Right renal cortex interstitium (tissue), 3 donors: ENCODE results near the gene NXT2. TPM values are rescaled to one million over a fixed set of nuclear protein-coding genes. Genes with fewer than 3 reads are reported as not detected.
"Not testable (repeated sequence)": the region's sequence is repeated elsewhere in the genome, so short reads cannot be mapped to it uniquely, and the experiment has no call there.

ENCODE experiments used
- DNase-seq, 3 donors: peaks; one replicate each; pipeline ENCODE4 v3.0.0-alpha.2; 2013; ENCODE audit warnings: low read depth in 3 of 3, low spot score in 2 of 3
- polyA plus RNA-seq, 3 donors: library from polyadenylated mRNA; unstranded; fragments of 120-200 nt; gene quantifications; one replicate each; pipeline ENCODE4 v1.2.1, GENCODE V29; 2013; ENCODE audit not compliant: insufficient read length in 3 of 3

Gene NXT2
- 10 to 100 TPM; 18.3 to 21.4 (median 20.8) TPM for polyA plus RNA-seq

DNA sequence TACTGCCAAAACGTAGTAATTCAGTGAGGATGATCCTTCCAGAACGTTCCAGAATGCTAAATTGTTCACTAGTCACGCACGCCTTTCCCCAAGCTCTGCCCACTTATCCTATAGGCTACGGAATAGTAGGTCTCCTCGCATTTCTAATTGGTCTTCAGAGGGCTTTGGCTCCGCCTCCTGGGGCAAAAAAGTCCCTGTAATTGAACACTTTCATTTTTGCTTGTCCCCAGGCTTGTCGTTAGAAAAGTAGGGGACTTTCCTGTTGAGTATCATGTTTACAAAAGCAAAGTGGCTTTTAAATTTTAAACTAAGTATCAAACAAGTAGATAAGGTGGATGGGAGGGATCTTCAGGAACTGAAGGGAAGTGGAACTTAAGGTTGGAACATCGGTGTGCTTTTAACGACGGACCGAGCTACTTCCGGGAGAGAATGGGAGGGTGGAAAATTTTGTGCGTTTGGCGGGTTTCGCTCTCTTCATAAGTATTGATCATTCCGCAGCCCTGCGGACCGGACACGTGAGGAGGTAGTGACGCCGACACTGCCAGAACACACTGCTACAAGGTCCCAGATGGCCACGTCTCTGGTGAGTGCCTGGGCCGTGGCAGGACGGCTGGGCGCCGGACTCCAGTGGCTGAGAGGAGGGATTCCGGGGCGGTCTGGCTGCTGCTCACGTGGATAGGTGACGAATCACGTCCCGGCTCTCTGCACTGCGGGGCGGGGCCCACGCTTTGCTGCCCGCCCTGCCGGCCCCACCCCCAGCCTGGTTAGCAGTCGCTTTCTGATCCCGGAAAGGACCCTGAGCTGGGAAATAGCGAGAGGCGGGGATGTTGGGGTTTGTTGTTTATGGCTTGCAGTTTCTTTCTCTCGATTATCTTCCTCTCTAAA lies at the start of gene NXT2:
Gene NXT2 (plus strand): TSS at position 406 of the 885 bp plus-strand sequence. CDS start 163 bp downstream, at position 569.
- peak; percentile 76 to 80 (median 78) for DNase-seq

DNA sequence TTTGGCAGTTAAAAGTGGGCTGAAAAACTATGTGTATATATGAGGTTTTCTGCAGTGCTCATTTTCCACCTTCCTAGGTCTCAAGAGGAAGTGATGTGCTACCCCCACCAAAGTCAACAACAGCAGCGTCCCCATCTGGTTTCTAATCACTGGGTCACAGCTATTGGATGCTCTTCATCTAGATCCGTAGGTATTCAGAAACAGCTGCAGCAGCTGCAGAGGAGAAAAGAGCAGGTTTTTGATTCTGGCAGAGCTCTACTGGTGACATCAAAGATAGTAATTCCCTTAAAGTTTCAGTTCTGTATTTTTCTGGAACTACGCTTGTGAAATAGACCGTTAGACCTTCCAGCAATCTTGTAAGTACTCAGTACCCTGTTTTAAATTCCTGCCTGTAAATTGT lies 49.0 kb upstream of the NXT2 start:
- no peak for DNase-seq

DNA sequence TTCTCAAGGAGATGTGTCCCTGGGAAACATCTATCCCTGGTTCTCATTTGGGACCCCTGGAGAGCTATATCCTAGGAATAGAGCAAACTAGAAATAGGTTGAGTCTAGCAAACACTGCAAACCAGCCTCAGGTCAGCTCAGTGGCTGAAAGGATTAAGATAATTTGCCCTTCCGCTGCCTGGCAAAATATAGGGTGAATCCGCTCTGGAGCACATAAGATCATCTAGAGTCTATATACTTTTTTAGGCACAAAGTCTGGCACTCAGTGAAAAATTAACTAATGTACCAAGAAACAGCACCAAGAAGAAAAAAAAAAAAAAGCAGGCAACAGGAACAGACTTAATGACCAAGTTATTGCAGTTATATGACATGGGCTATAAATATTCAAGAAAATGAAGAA lies 47.5 kb upstream of the NXT2 start:
- DNase-seq: no peak

DNA sequence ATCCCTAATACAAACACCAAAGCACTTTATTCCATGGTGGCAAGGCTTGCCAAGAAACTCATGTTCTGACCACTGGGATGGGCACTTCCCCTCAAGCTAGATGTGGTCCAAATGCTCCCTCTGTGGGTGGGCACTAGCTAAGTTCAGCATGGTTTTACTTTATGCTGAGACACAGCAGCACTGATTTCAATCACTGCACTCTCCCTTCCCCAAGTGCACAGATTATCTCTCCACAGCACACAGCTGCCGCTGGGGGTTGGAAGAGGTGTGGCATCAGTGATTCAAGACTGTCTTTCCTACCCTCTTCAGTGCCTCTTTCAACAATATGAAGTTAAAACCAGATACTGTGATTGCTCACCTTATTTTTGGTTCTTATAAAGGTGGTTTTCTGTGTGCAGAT lies 38.2 kb upstream of the NXT2 start:
- DNase-seq: no peak

DNA sequence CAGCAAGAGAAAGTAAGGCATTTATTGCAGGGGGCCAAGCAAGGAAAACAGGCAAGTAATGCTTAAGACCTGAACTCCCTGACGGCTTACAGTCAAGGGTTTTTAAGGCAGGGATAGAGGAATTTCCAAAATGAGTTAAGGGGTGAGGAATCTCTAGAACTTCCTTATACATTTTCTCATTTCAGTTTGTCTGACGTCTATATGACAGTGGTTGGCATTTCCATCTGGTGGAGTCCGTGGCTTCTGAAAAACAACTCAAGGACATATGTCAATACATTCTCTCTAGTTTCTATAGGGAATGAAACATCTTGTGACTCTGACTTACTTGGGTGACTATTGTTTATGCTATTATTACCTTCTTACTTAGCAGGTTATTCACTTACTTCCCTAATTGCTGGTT lies 35.5 kb upstream of the NXT2 start:
- no peak for DNase-seq

DNA sequence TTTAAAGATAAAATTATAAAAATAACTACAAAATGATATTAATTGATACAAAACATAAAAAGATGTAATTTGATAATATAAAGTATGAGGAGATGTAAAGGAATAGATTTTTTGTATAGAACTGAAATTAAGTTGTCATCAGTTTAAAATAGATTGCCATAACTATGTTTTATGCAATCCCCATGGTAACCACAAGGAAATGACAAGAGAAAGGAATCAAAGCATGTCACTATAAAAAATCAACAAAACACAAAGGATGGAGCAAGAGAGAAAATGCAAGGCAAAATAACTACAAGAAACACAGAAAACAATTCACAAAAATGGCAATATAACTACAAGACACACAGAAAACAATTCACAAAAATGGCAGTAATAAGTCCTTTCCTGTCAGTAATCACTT lies 27.7 kb upstream of the NXT2 start:
- DNase-seq: no peak

DNA sequence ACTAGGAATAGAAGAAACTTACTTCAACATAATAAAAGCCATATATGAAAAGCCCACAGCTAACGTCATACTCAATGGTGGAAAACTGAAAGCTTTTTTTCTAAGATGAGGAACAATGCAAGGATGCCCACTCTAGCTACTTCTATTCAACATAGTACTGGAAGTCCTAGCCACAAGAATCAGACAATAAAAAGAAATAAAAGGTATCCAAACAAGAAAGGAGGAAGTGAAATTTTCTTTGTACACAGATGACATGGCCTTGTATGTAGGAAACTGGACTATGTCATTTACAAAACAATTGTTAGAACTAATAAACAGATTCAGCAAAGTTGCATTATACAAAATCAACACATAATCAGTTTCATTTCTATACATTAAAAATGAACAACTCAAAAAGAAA lies 25.5 kb upstream of the NXT2 start:
- DNase-seq: no peak

DNA sequence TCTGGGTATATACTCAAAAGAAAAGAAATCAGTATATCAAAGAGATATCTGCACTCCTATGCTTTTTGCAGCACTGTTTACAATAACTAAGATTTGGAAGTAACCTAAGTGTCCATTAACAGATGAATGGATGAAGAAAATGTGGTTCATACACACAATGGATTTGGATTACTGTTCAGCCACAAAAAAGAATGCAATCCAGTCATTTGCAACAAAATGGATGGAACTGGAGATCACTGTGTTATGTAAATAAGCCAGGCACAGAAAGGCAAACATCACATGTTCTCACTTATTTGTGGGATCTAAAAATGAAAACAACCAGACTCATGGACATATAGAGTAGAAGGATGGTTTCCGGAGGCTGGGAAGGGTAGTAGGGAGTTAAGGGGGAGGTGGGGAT lies 17.6 kb upstream of the NXT2 start:
- no peak for DNase-seq

DNA sequence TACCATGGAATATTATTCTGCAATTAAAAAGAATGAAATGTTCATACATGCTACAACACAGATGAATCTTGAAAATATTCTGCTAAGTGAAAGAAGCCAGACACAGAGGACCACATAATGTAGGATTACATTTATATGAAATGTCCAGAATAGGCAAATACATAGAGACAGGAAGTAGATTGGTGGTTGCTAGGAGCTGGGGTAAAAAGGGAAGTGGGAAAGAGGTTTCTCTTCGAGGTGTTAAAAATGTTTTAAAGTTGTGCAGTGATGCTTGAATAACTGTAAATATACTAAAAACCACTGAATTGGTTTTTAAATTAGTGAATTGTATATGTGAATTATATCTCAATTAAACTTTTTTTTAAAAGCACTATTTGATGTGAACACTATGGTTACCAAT lies 3.6 kb upstream of the NXT2 start:
- DNase-seq: no peak

DNA sequence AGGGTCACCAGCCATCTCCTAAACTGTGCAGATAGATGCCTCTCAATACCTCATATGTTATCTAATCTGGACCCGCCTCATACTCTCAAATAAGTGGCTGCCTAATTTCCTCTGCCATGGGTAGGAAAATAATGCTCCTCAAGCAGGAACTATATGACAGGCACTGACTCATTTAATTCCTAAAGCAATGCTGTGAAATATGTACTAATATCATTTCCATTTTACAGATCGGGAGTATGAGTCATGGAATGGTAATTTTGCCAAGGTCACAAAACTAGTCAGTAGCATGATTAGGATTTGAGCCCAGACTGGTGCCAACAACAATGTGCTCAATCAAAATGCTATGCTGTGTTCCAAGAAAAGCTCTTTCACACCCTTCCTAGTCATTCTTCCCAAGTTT lies 3.0 kb upstream of the NXT2 start:
- DNase-seq: no peak

DNA sequence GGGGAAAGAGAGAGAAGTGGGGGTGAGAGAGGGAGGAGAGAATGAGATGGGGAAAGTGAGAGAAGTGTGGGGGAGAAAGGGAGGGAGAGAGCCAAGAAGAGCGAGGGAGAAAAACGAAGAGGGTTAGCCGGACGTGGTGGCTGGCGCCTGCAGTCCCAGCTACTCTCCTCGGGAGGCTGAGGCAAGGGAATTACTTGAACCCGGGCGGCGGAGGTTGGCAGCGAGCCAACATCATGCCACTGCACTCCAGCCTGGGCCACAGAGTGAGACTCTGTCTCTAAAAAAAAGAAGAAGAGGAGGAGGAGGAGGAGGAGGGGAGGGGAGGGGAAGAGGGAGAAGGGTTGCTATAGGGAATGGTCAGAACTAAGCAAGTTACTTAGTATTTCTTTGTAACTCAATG lies 1.7 kb upstream of the NXT2 start:
- DNase-seq: no peak

DNA sequence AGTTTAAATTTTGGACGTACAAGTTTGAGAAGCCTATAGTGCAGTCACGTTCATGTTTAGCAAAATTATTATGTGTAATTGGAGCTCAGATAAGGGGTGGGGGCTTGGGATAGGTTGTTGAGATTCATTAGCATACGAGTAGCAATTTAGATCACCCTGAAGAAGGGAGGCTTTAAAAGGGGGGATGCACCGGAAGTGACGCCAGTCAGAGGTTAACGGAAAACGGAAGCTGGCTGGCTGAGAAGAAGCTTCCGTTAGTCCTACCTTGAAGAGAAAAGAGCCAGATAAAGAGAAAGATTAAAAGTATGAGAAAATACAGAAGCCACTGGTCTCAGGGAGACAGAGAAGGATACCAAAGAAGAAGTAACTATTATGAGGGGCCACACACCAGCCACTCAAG lies 1.1 kb upstream of the NXT2 start:
- no peak for DNase-seq

DNA sequence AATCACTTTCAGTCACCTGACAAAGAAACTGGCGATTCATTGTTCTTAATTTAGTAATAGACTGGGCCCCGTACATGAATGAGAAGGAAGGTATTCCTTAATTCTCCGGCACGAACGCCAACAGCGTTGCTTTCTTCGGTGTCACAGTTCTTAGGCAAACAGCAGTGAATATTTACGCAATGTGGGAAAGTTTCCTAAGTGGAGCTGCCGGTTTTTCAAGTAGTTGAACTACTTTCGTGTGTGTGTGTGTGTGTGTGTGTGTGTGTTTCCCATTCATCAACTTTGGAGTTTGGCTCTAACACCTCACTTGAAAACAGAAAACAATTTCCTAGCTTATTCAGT lies 651 bp downstream of the NXT2 start:
- peak in 1 of 3 donors; percentile 41 for DNase-seq

DNA sequence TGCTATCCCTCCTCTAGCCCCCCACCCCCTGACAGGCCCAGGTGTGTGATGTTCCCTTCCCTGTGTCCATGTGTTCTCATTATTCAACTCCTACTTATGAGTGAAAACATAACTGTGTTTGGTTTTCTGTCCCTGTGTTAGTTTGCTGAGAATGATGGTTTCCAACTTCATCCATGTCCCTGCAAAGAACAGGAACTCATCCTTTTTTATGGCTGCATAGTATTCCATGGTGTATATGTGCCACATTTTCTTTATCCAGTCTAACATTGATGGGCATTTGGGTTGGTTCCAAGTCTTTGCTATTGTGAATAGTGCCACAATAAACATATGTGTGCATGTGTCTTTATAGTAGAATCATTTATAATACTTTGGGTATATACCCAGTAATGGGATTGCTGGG lies 2.4 kb downstream of the NXT2 start:
- not testable (repeated sequence) for DNase-seq

DNA sequence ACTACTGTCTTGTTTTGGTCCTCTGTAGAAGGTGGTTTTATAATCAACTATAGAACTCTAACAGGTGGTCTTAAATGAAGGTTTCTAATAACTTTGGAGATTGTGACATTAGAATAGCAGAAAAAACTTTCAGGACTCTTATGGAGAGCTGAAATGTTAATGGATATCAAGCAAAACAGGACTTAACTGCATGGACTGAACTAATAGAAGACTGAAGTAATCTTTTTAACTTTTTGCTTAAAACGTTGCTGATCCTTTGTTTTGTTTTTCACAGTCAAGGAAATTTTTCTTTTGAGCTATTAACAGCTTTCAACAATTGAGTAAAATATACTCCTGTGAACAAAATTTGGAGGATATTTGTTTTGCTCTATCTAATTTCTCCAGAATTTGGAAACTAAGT lies 17.2 kb downstream of the NXT2 start:
- no peak for DNase-seq

DNA sequence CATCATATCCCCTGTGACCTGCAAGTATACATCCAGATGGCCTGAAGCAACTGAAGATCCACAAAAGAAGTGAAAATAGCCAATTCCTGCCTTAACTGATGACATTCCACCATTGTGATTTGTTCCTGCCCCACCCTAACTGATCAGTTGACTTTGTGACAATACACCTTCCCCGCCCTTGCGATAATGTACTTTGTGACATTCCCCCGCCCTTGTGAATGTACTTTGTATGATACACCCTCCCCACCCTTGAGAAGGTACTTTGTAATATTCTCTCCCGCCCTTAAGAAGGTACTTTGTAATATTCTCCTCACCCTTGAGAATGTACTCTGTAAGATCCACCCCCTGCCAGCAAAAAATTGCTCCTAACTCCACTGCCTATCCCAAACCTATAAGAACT lies 39.4 kb downstream of the NXT2 start:
- not testable (repeated sequence) for DNase-seq

DNA sequence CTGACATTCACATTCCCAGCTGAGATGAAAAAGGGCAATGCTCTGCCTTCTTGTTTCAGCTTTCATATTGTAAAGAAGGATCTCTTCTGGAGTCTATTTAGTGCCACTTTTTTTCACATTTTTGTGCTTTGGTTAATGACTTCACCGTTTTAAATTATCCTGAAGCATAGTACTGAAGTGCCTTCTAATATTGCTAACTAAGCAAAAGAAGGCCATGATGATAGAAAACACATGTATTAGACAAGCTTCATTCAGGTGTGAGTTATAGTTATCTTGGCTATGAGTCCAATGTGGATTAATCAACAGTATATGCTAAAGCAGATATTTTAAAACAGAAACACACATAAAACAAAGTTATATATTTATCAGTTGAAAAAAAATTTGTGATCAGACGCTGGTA lies 40.4 kb downstream of the NXT2 start:
- DNase-seq: no peak

DNA sequence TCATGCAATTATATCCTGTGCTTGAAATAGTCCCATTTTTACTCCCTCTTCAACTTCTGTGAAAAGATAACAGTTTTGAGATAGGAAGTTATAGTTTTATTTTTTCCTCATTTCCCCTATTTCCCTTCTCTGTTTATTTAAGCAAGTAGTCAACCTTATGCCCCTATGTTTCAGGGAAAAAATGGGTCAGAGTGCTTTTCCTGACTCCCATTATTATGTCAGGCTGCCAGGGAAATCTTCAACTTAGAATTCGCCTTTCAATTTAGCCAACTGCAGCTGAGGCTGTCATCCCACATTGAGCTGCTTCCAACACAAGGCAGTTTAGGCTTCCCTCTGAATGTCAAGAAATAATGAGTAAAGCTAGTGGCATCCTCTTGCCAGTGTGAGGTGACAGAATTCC lies 42.3 kb downstream of the NXT2 start:
- DNase-seq: no peak

DNA sequence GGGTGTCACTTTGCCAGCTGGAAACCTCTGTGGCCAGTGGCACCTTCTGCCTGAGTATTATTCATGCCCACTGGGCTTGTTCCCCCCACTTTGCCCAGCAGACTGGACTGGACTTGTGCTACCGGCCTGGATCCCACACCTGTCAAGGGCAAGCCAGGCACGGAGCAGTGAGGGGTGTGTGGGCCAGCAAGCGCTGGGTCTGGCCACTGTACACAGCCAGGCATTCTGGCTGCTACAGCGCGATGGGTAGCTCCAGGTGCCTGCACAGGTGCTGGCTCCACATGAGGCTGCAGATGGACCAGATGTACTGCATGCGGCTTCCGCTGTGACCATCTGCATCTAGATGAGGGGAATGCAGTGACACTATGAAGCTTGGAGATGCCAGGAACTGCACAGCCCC lies 48.8 kb downstream of the NXT2 start:
- no peak for DNase-seq

DNA sequence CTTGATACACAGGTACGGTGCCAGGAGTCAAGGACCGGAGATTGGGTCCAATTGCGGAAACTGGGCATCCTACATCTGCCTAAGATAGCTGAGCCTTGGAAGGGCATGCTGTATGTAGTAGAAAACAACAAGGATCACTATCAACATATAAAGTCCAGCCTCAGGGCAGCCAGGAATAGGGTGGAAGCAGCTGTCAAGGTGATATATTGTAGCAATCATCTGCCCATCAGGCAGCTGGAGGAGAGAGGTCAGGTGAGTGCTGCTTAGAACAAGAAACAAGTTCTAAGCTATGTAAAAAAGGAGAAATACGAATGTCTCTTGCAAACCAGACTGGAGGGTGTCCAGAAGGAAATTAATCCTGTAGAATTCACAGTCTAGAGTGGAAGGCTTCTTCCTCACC lies 53.5 kb downstream of the NXT2 start:
- DNase-seq: no peak
